GM19043 (cell line): ENCODE results near the gene TCF7L1.

Experiments used
- ATAC-seq: cut with Tn5 transposase; IDR thresholded peaks from one replicate; pipeline ENCODE4 v1.9.1; 2021; ENCODE audit warnings: low read depth; ENCODE audit not compliant: unreplicated experiment

TCF7L1 gene

DNA sequence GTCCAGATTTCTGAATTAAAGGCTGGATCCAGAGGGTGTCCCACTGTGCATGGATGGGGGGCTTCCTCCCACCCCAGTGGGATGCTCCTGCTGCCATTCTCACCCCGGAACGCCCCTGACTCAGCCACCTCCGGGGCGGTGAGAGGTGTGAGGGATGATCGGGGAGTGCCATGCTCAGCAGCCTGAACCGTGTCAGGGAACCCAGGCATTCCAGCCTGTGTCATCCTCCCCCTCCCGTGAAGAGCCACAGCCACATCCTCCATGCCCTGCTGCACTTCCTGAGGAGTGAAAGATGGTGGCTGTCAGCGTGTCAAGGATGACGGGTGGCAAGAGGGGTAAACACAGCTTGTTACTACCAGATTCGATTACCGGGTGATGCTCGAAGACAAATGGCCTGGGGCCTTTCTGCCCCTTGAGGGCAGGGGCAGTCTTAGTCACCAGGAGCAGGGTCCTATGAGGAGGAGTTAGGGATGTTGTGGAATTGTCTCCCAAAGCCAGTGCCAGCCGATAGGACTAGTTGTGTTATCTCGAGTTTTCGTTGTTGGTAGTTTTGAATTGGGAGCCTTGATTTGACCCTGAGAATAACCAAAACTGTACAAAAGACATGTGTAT is 80.8 kb downstream of the TCF7L1 start:
- no peak for ATAC-seq

DNA sequence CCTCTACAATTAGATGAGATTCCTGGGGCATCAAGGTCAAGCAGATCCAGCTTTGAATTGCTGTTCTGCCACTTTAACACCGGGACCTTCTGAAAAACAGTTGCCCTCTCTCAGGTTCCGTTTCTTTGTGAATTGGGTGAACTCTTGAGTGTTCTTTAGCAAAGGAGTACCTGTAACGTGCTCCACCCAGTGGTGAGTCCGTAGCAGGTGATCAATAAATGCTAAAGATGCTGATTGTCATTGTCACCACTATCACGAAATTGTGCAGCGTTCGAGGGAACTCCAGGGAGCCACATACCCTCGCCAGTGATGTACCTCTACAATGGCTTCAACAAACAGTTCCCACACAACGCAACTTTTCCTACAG is 81.9 kb downstream of the TCF7L1 start:
- no peak for ATAC-seq

- ATAC-seq = no peak
Observed at GRCh38 chr2:85215448-85216401, 82.5 kb downstream of the TCF7L1 start.

DNA sequence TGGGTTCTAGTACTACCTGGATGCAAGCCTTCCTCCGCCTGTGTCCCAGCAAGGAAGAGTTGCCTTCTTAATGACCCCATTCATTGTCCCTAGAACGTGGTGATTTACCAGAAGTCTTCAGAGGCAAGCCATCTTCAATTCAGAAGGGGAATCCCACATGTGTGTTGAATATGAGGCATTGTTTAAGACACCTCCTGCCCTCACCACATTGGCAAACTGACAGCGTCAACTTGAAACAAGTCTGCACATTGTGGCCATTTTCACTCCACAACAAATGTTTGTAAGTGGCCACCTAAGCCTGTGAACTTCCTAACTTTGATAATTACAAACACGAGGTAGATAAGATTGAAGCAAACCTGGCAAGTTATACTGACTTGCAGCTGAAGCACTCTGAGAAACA is 83.7 kb downstream of the TCF7L1 start:
- no peak for ATAC-seq

- no peak for ATAC-seq
Observed at GRCh38 chr2:85221067-85221691, 88.0 kb downstream of the TCF7L1 start.

- ATAC-seq = no peak
Observed at GRCh38 chr2:85222792-85223191, 89.6 kb downstream of the TCF7L1 start.

DNA sequence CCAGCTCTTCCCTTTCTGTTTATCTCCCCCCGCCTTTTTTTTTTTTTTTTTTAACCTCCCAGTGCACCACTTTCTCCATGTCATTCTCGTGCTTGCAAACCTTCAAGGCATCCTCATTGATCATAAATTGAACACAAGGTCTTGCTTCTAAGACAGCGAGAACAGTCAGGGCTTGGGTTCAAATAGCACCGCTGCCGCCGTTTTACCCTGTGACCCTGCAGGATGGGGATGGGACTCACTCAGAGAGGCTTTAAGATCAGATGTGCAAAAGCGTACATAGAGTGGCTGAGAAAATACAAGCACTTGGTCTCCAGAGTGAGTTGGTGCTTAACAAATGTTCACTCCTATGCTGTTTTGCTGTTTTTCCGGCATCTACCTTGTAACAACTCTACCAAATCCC is 93.6 kb downstream of the TCF7L1 start:
- no peak for ATAC-seq

GRCh38 chr2:85230679-85231467 is 97.7 kb downstream of the TCF7L1 start:
- ATAC-seq = no peak

- ATAC-seq = no peak
Observed at GRCh38 chr2:85231468-85231805, 98.2 kb downstream of the TCF7L1 start.

DNA sequence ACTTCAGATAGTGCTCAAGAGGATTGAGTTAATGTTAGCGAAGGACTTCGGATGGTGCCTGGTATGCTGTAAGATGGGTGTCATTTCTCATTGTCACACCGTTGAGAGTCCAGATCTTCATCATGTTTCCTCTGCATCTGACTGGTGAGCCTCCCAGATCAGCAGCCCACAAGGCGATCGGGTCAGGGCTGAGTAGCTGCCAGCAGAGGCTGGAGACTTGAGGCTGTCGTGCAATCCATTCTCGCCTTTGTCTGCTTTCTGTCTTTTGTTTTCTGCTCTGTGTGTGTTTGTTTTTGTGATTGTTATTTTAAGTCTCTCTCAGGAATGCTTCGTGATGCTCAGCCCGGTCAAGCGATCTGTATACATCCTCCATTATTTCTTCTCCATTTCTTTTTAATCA is 98.8 kb downstream of the TCF7L1 start:
- ATAC-seq = no peak

GRCh38 chr2:85234868-85235267 is 101.7 kb downstream of the TCF7L1 start:
- ATAC-seq = no peak

GRCh38 chr2:85235281-85235680 is 102.1 kb downstream of the TCF7L1 start:
- no peak for ATAC-seq

- no peak for ATAC-seq
Observed at GRCh38 chr2:85236084-85236483, 102.9 kb downstream of the TCF7L1 start.

DNA sequence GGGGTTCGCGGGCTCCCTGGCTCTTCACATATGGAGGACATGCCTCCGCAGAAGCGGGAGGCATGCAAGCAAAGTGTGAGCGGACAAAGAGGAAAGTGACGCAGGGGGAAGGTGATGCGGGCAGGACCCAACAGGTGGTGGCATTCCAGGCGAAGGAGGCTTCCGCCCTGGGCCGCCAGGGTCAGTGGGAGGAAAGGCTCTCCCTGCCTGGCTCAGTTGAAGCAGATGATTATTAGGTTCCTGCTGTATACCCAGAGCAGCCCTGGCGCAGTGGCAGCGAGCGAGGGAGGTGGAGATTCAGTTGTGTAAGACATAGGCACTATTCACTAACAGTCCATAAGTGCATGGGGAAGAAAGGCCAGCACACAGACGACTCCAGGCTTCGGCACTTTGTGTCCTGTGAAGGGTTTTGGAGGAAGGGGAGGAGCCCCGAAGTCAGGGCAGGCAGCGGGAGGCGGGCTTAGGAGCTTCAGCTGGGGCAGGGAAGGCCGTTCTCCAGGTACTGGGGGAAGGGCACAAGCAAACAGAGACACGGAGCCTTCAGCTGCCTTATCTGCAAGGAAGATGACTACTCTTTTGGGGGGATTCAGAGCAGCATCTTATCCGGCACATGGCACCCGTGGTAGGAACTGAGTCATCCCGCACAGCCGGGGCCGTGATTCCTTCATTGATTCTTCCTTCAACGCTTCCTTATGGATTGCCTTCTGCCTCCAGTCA is 104.8 kb downstream of the TCF7L1 start:
- no peak for ATAC-seq

- ATAC-seq = no peak
Observed at GRCh38 chr2:85238607-85239006, 105.4 kb downstream of the TCF7L1 start.

GRCh38 chr2:85239102-85239501 is 105.9 kb downstream of the TCF7L1 start:
- no peak for ATAC-seq

- no peak for ATAC-seq
Observed at GRCh38 chr2:85240055-85240454, 106.9 kb downstream of the TCF7L1 start.

- no peak for ATAC-seq
Observed at GRCh38 chr2:85242321-85242720, 109.1 kb downstream of the TCF7L1 start.

DNA sequence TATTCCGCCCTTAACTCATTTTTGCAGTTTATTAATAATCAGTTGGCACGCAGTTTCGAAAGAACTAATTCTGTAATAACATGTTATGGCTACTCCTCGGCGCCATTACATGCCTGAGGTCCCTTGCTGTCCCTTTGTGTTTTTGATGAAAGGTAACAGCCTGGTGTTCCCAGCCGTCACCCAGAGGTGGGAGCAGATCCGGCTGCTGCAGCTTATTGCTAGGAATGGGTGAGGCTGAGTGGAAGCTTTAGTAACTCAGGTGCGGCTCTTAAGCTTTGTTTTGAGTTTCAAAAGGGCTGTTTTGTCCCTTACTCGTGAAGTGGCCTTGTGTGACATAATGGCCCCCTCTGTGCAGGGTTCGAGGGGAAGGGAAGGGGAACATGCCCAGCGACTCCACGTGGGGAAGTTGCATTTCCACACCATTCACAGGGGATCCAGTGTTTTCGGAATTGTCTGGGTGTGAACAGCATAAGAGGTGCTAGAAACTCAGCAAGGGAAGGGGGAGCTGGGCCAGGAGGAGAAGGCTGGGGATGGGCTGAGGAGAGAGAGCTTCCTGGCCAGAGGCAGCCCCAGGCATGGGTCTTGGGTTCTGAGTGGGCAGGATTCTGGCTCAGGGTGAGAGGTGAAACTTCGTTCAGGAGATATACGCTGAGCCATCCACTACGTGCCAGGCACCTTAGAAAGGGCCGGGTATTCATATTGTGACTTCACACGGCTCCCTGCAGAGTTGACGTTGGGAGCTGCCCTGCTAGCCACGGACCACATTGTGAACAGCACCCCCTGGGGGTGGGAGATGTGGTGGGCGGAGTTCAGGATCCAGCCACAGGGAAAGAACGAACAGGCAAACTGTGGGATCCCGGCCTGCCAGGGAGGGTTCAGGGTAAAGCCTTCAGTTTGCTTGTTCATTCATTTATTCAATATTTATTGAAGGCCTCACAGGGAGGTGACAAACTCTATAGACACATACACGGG is 110.2 kb downstream of the TCF7L1 start:
- ATAC-seq = no peak
